ENCODE data around the gene KRTAP5-2. TPM values are rescaled to one million over a fixed set of nuclear protein-coding genes. Genes with fewer than 3 reads are reported as not detected.

Gene KRTAP5-2
- total and polyA plus RNA-seq, 3 donors from 2014 or later = not detected

DNA sequence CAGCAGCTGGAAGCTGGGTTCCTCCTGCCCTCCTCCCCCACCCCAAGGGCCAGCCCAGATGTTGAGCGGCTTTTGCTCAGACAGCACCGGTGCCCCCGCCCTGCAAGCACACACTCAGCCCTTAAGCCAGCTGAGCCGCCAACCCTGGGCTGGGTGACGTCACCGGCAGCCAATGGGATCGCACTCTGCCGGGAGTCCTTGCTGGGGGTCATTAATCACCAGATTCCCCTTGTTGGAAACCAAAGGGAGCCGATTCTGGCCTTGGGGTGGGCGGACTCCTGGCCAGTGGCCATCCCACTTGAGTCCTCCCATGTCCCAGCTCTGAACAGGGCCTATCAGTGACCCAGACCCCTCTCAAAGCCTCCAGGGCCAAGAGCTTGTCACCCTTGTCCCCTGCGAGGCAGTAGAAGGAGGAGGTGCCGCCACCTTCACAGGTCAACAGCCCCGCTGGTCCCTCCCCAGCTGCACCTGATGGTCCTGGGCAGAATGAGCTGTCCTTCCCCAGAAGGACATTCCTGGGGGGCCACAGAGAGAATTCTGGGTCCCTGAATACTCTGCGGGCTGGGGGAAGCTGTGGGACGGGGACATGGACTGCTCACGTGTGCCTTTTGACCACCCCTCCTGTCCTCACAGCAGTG lies 33.4 kb downstream of the KRTAP5-2 start:
- no peaks in the 10 kb centered on the region for H3K36me3 ChIP-seq (ENCODE audit: low read depth, missing control alignments)
- WGBS, 2 donors = 49 to 100% methylated on average over 2 to 13 of the region's 16 CpGs
- H3K4me1 ChIP-seq = peaks cover under 1% of the 10 kb centered on the region
- DNase-seq = no peak
- intact Hi-C loops (cut with DNase I; ENCODE audit: low total_unique reads) = no loop called here
- no peaks in the 10 kb centered on the region for H3K9me3 ChIP-seq
- no peaks in the 10 kb centered on the region for H3K27me3 ChIP-seq
- no peak for TF ChIP-seq POLR2A (IDR thresholded peaks at IDR 0.05)
- TF ChIP-seq, protein P1, sequence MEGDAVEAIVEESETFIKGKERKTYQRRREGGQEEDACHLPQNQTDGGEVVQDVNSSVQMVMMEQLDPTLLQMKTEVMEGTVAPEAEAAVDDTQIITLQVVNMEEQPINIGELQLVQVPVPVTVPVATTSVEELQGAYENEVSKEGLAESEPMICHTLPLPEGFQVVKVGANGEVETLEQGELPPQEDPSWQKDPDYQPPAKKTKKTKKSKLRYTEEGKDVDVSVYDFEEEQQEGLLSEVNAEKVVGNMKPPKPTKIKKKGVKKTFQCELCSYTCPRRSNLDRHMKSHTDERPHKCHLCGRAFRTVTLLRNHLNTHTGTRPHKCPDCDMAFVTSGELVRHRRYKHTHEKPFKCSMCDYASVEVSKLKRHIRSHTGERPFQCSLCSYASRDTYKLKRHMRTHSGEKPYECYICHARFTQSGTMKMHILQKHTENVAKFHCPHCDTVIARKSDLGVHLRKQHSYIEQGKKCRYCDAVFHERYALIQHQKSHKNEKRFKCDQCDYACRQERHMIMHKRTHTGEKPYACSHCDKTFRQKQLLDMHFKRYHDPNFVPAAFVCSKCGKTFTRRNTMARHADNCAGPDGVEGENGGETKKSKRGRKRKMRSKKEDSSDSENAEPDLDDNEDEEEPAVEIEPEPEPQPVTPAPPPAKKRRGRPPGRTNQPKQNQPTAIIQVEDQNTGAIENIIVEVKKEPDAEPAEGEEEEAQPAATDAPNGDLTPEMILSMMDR (IDR thresholded peaks at IDR 0.05) = no peak
- H3K4me3 ChIP-seq = no peak overlapping the region
- no peak overlapping the region for H3K27ac ChIP-seq

DNA sequence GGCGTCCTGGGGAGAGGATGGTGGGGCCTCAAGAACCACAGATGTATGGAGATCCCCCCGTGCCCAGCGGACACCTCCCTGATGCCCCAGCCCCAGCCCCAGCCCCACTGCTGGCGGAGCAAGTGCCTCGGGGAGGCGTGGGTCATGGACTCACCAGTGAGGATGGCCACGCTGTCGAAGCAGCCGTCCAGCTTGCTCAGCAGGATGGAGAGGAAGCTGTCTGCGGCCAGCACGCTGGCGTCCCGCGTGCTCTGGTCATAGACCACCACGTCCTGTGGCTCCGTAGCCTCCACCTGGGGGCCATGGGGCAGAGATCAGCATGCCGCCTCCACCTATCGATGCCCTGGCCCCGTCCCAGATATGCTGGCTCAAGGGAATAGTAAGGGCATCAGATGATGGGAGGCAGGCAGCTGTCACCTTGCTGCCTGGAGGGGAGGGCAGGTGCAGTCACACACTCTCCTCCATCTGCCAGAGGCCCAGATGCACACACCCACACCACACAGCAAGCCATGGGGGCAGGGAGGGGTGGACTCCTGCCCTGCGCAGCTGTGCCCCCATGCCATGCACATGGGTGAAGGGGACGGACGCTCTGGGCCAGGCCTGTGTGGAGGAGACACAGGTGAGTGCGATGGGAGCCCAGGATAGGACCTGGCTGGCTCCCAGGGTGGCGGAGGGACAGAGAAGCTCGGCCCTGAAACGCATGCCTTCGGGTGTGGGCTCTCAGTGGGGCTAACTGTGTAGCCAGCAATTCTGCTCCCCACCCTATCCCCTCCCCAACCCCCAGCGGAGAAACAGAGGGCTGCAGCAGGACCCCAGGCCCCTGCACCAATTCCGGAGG lies 34.2 kb downstream of the KRTAP5-2 start:
- peaks cover 6% of the 10 kb centered on the region for H3K4me1 ChIP-seq
- 80 to 85% methylated on average over 15 to 29 of the region's 29 CpGs for WGBS, 2 donors

DNA sequence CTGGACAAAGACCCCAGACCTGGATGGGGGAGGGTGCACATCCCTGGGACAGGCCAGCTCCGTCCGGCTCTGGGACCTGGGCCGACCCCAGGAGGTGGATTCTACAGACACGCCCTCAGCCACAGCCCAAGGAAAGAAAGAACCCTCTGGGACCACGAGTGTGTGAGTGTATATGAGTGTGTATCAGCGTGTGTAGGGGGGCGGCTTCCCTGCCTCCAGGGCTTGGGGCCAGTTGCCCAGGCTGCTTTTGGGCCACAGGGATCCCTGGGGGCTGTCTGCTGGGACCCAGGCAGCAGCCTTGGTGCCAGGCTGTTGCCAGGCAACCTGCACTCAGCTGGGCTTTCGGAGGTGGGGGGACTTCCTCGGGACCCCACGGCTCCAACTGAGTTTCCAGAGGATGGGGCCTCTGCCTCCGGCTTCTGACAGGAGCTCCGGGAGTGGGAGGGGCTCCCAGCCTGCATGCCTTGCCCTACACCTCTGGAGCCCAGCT lies 34.9 kb downstream of the KRTAP5-2 start:
- Histone ChIP-seq H3K27me3 (no peaks in the 10 kb centered on the region), H3K27ac (no peak overlapping the region), H3K4me1 (peaks cover 13% of the 10 kb centered on the region), H3K4me3 (no peak overlapping the region), H3K9me3 (no peaks in the 10 kb centered on the region), H3K36me3 (ENCODE audit: low read depth, missing control alignments) (no peaks in the 10 kb centered on the region)
- intact Hi-C loops (cut with DNase I; ENCODE audit: low total_unique reads) = no loop called here
- TF ChIP-seq, protein P1 (IDR thresholded peaks at IDR 0.05) = no peak
- no peak for TF ChIP-seq POLR2A (IDR thresholded peaks at IDR 0.05)
- no peak for DNase-seq
- 77 to 81% methylated on average over 6 to 12 of the region's 12 CpGs for WGBS, 2 donors

More for the DNA sequence above, 34.2 kb downstream of the KRTAP5-2 start:
- no peak overlapping the region for H3K27ac ChIP-seq
- intact Hi-C loops (cut with DNase I; ENCODE audit: low total_unique reads) = no loop called here
- H3K27me3 ChIP-seq = no peaks in the 10 kb centered on the region
- TF ChIP-seq POLR2A (IDR thresholded peaks at IDR 0.05) = no peak
- TF ChIP-seq, protein P1 (IDR thresholded peaks at IDR 0.05) = no peak
- no peaks in the 10 kb centered on the region for H3K9me3 ChIP-seq
- no peaks in the 10 kb centered on the region for H3K36me3 ChIP-seq (ENCODE audit: low read depth, missing control alignments)
- H3K4me3 ChIP-seq = no peak overlapping the region
- no peak for DNase-seq

DNA sequence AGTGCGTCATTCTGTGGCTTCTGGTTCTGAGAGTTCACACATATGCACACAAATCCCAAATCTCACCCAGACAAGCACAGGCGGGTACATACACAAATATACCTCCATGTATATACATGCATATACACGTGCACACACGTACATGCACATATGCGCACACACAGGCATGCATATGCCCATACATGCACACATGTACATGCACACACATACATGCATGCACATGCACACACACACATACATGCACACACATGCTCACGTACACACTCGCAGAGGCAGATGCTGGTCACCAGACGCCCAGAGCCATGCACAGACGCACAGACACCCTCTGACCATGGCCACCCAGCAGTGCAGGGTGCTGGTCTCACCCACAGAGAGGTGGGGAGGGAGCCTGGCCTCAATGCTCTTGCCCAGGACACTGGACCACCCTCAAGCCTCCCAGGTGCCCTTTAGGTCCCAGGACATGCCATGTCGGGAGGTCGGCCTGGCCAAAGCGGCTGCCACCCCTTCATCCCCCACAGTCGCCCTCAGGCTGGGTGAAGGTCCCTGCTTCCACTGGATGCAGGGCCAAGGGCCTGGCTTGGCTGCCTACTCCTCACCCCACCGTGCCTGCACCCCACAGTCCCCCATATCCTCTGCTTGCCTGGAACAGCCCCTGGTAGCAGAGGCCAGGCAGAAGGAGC lies 35.5 kb downstream of the KRTAP5-2 start:
- DNase-seq = no peak
- 95 to 97% methylated on average over 11 to 12 of the region's 14 CpGs for WGBS, 2 donors
- TF ChIP-seq, protein P1 (IDR thresholded peaks at IDR 0.05) = no peak
- no peak for TF ChIP-seq POLR2A (IDR thresholded peaks at IDR 0.05)
- Histone ChIP-seq H3K27ac (no peak overlapping the region), H3K27me3 (no peaks in the 10 kb centered on the region), H3K9me3 (no peaks in the 10 kb centered on the region), H3K36me3 (ENCODE audit: low read depth, missing control alignments) (no peaks in the 10 kb centered on the region), H3K4me3 (no peak overlapping the region), H3K4me1 (peaks cover 14% of the 10 kb centered on the region)
- intact Hi-C loops (cut with DNase I; ENCODE audit: low total_unique reads) = no loop called here
